Body of pancreas (tissue), 4 donors: ENCODE data around the gene CAPN14. TPM values are rescaled to one million over a fixed set of nuclear protein-coding genes. Genes with fewer than 3 reads are reported as not detected.

ENCODE experiments used
- ATAC-seq: fragments of 150-250 bp; one replicate; pipeline ENCODE4 v1.9.1; 2016
- DNase-seq, 4 donors: peaks; one replicate each; pipeline ENCODE4 v3.0.0-alpha.2; 2019
- H3K27ac ChIP-seq, 4 donors: fragments of 200-600 bp; sonication (generic); 1 replicate in 3 of 4; 2 replicates in 1 of 4; pipeline versions ENCODE4 v1.5.1 to v1.6.1; 2016 to 2019; ENCODE audit warnings: mild to moderate bottlenecking in 1 of 4, mixed read lengths in 1 of 4, moderate library complexity in 1 of 4
- H3K27me3 ChIP-seq, 2 donors: fragments of 200-600 bp; sonication (generic); one replicate each; pipeline ENCODE4 v1.6.0; 2016; ENCODE audit warnings: mild to moderate bottlenecking in 1 of 2
- H3K36me3 ChIP-seq, 2 donors: fragments of 200-600 bp; sonication (generic); replicated peaks in 1 of 2; 2 replicates each; pipeline ENCODE4 v1.5.1; 2016; ENCODE audit warnings: low read depth in 2 of 2; ENCODE audit not compliant: insufficient read depth in 1 of 2
- H3K4me1 ChIP-seq: fragments of 200-600 bp; sonication (generic); one replicate; pipeline ENCODE4 v1.6.0; 2016
- H3K4me3 ChIP-seq, 2 donors: fragments of 200-600 bp; sonication (generic); 1 replicate in 1 of 2; 2 replicates in 1 of 2; pipeline ENCODE4 v1.5.1; 2016 to 2019
- H3K9me3 ChIP-seq, 3 donors: fragments of 200-600 bp; sonication (generic); 1 replicate in 2 of 3; 2 replicates in 1 of 3; pipeline ENCODE4 v1.5.1; 2016
- CTCF ChIP-seq, 7 experiments: fragments of 450-650 bp in 4 of 7; fragments of 200-600 bp in 3 of 7; sonication (generic) in 3 of 7; IDR thresholded peaks; one replicate each; pipeline ENCODE4 v1.5.1; 2016 to 2019; ENCODE audit warnings: antibody characterized with exemption in 7 of 7
- POLR2A ChIP-seq, 3 donors: fragments of 450-650 bp; IDR thresholded peaks; one replicate each; pipeline ENCODE4 v1.6.1; 2016; ENCODE audit warnings: antibody characterized with exemption in 3 of 3, mild to moderate bottlenecking in 2 of 3
- WGBS, 2 donors: methylation state at CpG; one replicate each; pipeline ENCODE4 v1.1.5; 2017; 5-methylcytosine and 5-hydroxymethylcytosine counted together
- intact Hi-C: fragments of 100-400 bp; cut with DNase I; formaldehyde crosslinking; loops from one replicate; pipeline ENCODE4 v1.15.1; 2023
- total RNA-seq, 2 donors: library from RNA; depleted of rRNA; stranded (reverse); fragments of >200 nt; gene quantifications; one replicate each; pipeline ENCODE4 v1.1.0, GENCODE V29; 2016

Gene CAPN14
- total RNA-seq, 2 donors from 2014 or later: not detected

DNA sequence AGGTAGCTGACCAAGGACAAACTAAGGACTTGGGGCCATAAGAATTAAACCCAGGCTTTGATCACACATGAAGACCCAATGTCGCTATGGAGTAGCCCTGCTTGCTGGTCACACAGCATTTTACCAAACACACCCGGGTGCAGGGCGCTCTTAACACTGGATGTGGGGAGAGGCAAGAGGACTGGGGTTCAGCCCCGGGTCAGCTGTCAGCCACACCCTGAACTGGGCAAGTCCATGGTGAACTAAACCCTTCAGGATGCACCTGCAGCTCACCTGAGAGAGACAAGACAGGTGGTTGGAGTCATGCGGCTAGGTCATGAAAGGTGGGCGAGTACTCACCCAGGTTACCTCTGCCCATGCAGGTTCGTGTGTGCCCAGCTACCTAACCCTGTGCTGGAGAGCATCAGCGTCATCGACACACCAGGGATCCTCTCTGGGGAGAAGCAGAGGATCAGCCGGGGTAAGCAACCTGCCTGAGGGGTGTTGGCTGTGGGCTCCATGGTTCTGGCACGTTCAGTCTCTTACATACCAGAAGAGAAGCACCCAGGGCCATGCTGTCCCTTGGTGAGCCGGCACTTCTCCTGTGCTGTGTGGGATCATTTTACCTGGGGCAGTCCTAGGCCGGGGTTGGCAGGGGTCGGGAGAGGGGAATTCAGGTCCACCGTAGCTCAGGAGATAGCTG, 31.8 kb upstream of the CAPN14 start:
- no peak for ATAC-seq
- intact Hi-C loops: no loop called here
- no peaks in the 10 kb centered on the region for H3K36me3 ChIP-seq
- no peak overlapping the region for H3K4me3 ChIP-seq
- no peak for TF ChIP-seq CTCF (IDR thresholded peaks at IDR 0.05)
- no peaks in the 10 kb centered on the region for H3K4me1 ChIP-seq
- H3K27ac ChIP-seq: no peak overlapping the region
- H3K27me3 ChIP-seq: no peaks in the 10 kb centered on the region
- no peak for DNase-seq
- no peaks in the 10 kb centered on the region for H3K9me3 ChIP-seq
- 86 to 89% methylated on average over 8 to 15 of the region's 15 CpGs for WGBS, 2 donors

GRCh38 chr2:31248139-31248538, 30.8 kb upstream of the CAPN14 start:
- Histone ChIP-seq H3K4me3 (no peak overlapping the region), H3K27me3 (no peaks in the 10 kb centered on the region), H3K9me3 (no peaks in the 10 kb centered on the region), H3K27ac (no peak overlapping the region), H3K4me1 (no peaks in the 10 kb centered on the region), H3K36me3 (no peaks in the 10 kb centered on the region)
- intact Hi-C loops: no loop called here
- ATAC-seq (no peak), DNase-seq (no peak)
- WGBS, 2 donors: 73 to 80% methylated on average over 2 to 3 of the region's 3 CpGs
- TF ChIP-seq POLR2A (IDR thresholded peaks at IDR 0.05): no peak
- TF ChIP-seq CTCF (IDR thresholded peaks at IDR 0.05): no peak

- Histone ChIP-seq H3K27me3 (no peaks in the 10 kb centered on the region), H3K9me3 (no peaks in the 10 kb centered on the region), H3K4me1 (no peaks in the 10 kb centered on the region), H3K4me3 (no peak overlapping the region), H3K27ac (no peak overlapping the region), H3K36me3 (no peaks in the 10 kb centered on the region)
- intact Hi-C loops: no loop called here
- DNase-seq (no peak), ATAC-seq (no peak)
- WGBS, 2 donors: 74 to 76% methylated on average over 5 of the region's 5 CpGs
- TF ChIP-seq CTCF (IDR thresholded peaks at IDR 0.05) (no peak), POLR2A (IDR thresholded peaks at IDR 0.05) (no peak)
Observed at GRCh38 chr2:31247711-31248110, 30.4 kb upstream of the CAPN14 start.

GRCh38 chr2:31246184-31246852, 29.0 kb upstream of the CAPN14 start:
- Histone ChIP-seq H3K9me3 (no peaks in the 10 kb centered on the region), H3K4me3 (no peak overlapping the region), H3K27me3 (no peaks in the 10 kb centered on the region), H3K4me1 (no peaks in the 10 kb centered on the region), H3K36me3 (no peaks in the 10 kb centered on the region), H3K27ac (no peak overlapping the region)
- no peak for ATAC-seq
- intact Hi-C loops: no loop called here
- DNase-seq: no peak
- 85 to 90% methylated on average over 3 of the region's 3 CpGs for WGBS, 2 donors
- no peak for TF ChIP-seq CTCF (IDR thresholded peaks at IDR 0.05)
- TF ChIP-seq POLR2A (IDR thresholded peaks at IDR 0.05): no peak

- intact Hi-C loops: no loop called here
Observed at GRCh38 chr2:31244101-31244500, 26.8 kb upstream of the CAPN14 start.

More at GRCh38 chr2:31244101-31244500, 26.8 kb upstream of the CAPN14 start:
- Histone ChIP-seq H3K9me3 (no peaks in the 10 kb centered on the region), H3K27ac (no peak overlapping the region), H3K4me1 (no peaks in the 10 kb centered on the region), H3K4me3 (no peak overlapping the region), H3K27me3 (no peaks in the 10 kb centered on the region), H3K36me3 (no peaks in the 10 kb centered on the region)
- TF ChIP-seq POLR2A (IDR thresholded peaks at IDR 0.05): no peak
- TF ChIP-seq CTCF (IDR thresholded peaks at IDR 0.05): no peak
- ATAC-seq (no peak), DNase-seq (no peak)
- WGBS, 2 donors: 89 to 92% methylated on average over 10 of the region's 10 CpGs
